Right lobe of liver (tissue), 6 donors: ENCODE results near the gene MFSD11. TPM values are rescaled to one million over a fixed set of nuclear protein-coding genes. Genes with fewer than 3 reads are reported as not detected.

Source experiments
- ATAC-seq, 4 donors: fragments of 200-7000 bp; cut with Tn5 transposase; one replicate each; pipeline ENCODE4 v1.9.1; 2020; ENCODE audit warnings: mild to moderate bottlenecking in 4 of 4, moderate library complexity in 4 of 4
- DNase-seq, 3 donors: peaks; one replicate each; pipeline ENCODE4 v3.0.0-alpha.2; 2020
- H3K27ac ChIP-seq, 3 donors: fragments of 200-600 bp; one replicate each; pipeline ENCODE4 v1.8.0; 2022
- H3K27me3 ChIP-seq, 2 donors: fragments of 200-600 bp; one replicate each; pipeline ENCODE4 v1.8.0; 2022
- H3K36me3 ChIP-seq, 4 donors: fragments of 200-600 bp; sonication (generic) in 1 of 4; one replicate each; pipeline versions ENCODE4 v1.5.1 to v1.8.0; 2017 to 2022; ENCODE audit warnings: control low read depth in 1 of 4
- H3K4me1 ChIP-seq, 4 donors: fragments of 200-600 bp; sonication (generic) in 1 of 4; one replicate each; pipeline versions ENCODE4 v1.5.1 to v1.8.0; 2017 to 2022; ENCODE audit warnings: control low read depth in 1 of 4
- H3K4me3 ChIP-seq, 3 donors: fragments of 200-600 bp; one replicate each; pipeline ENCODE4 v1.8.0; 2022
- H3K9me3 ChIP-seq, 4 donors: fragments of 200-600 bp; sonication (generic) in 1 of 4; one replicate each; pipeline versions ENCODE4 v1.5.1 to v1.8.0; 2017 to 2022; ENCODE audit warnings: control low read depth in 1 of 4
- CTCF ChIP-seq, 4 donors: fragments of 200-600 bp in 3 of 4; fragments of 450-650 bp in 1 of 4; IDR thresholded peaks; one replicate each; pipeline versions ENCODE4 v1.5.1 to v1.8.0; 2016 to 2022; ENCODE audit warnings: antibody characterized with exemption in 4 of 4, mild to moderate bottlenecking in 2 of 4
- POLR2A ChIP-seq: fragments of 450-650 bp; IDR thresholded peaks from one replicate; pipeline ENCODE4 v1.6.1; 2017; ENCODE audit warnings: antibody characterized with exemption, mild to moderate bottlenecking
- WGBS: methylation state at CpG from one replicate; pipeline ENCODE4 v1.1.6; 2018; ENCODE audit warnings: low coverage, low lambda C conversion rate; ENCODE audit not compliant: insufficient coverage; ENCODE audit errors: missing lambda C conversion rate; 5-methylcytosine and 5-hydroxymethylcytosine counted together
- intact Hi-C, 2 donors: fragments of 100-400 bp; cut with DNase I; formaldehyde crosslinking; loops; one replicate each; pipeline versions ENCODE4 v1.11.2 to v1.14.1; 2022
- total RNA-seq, 6 experiments: library from RNA; depleted of rRNA in 2 of 6; stranded (reverse); fragments of >200 nt in 2 of 6; fragmentation: NEBNext Ultra II Directional in 3 of 6; extraction: Animal tissue kit (Norgen Biotek cat#: 25700) in 3 of 6; gene quantifications; one replicate each; pipeline versions ENCODE4 v1.1.0 to v1.2.4, GENCODE V29; 2016 to 2023
- donor health status: DM: no; HTN: yes; CAD: no.
- donor health status: DM: no; HTN: no; CAD: no.
- donor health status: DM: no; HTN: no; CAD: no.
- donor health status: DM: no; HTN: yes; CAD: no.
- donor health status: DM: no; HTN: yes; CAD: no.

Gene MFSD11
- total RNA-seq, 6 experiments from 2014 or later: 8.5 to 16.3 (median 15.3) TPM

DNA sequence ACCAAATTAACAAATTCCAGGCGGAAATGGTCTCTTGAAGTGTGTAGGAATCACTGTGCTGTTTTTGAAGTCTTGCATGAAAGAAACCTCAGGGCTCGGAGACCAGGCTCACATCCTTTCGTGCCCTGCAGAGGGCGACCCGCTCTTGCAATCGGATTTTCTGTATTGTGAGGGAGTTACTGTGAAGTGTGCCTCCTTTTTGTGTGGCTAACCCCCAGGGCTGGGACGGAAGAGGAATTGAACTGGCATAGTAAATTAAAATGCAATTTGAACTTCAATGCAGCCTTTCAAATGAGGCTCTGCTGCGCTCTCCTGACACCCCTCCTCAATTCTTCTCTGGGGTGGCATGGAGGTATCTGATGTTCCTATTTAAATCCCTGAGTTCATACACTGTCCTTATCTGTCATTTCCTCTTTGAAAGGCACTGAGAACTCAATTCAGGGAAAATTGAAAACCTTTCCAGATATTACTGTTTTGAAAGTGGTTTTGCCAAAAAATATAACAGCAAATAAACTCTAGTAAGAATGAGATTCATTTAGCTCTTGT lies 78.7 kb downstream of the MFSD11 start:
- Histone ChIP-seq H3K4me1 (no peaks in the 10 kb centered on the region), H3K9me3 (no peaks in the 10 kb centered on the region), H3K4me3 (no peak overlapping the region), H3K27ac (no peak overlapping the region), H3K36me3 (no peaks in the 10 kb centered on the region), H3K27me3 (no peaks in the 10 kb centered on the region)
- no peak for TF ChIP-seq POLR2A
- peak in 3 of 4 donors; percentile 34 to 48 (median 45) for TF ChIP-seq CTCF (IDR thresholded peaks at IDR 0.05)
- DNase-seq: no peak
- intact Hi-C loops: no loop called here
- peak in 3 of 4 donors; percentile 36 to 44 (median 43) for ATAC-seq
- 3% methylated on average over 6 of the region's 8 CpGs for WGBS

GRCh38 chr17:76820039-76820438 lies 82.1 kb downstream of the MFSD11 start:
- intact Hi-C loops: no loop called here
- ATAC-seq: no peak

DNA sequence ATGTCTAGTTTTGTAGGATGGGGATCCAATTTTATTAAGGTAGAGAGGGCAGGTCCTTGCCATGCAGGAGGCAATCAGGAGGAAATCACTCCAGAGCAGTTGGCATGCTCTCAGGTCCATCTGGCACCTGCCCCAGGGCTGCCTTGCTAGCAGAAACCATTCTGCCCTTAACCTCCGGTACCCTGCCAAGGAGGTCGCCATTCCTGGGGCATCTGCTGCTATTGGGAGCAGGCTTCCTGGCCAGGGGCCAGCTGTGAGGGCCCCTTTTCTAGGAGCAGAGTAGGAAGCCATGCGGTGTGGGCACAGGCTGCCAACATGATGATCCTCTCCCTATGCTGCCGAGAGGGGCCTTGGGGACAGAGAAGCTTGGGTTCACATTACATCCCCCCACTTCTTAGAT lies 82.6 kb downstream of the MFSD11 start:
- intact Hi-C loops: no loop called here
- ATAC-seq (no peak), DNase-seq (peak in 1 of 3 donors; percentile 19)
- H3K9me3 ChIP-seq: no peaks in the 10 kb centered on the region
- H3K4me3 ChIP-seq: no peak overlapping the region
- WGBS: 80% methylated on average over 1 of the region's 4 CpGs
- TF ChIP-seq POLR2A (no peak), CTCF (IDR thresholded peaks at IDR 0.05) (no peak)
- H3K4me1 ChIP-seq: no peaks in the 10 kb centered on the region
- H3K36me3 ChIP-seq: no peaks in the 10 kb centered on the region
- no peaks in the 10 kb centered on the region for H3K27me3 ChIP-seq
- H3K27ac ChIP-seq: no peak overlapping the region

More at GRCh38 chr17:76820039-76820438, 82.1 kb downstream of the MFSD11 start:
- Histone ChIP-seq H3K4me1 (no peaks in the 10 kb centered on the region), H3K27ac (no peak overlapping the region), H3K4me3 (no peak overlapping the region), H3K36me3 (no peaks in the 10 kb centered on the region), H3K27me3 (no peaks in the 10 kb centered on the region), H3K9me3 (no peaks in the 10 kb centered on the region)
- no peak for DNase-seq
- no peak for TF ChIP-seq POLR2A
- no peak for TF ChIP-seq CTCF (IDR thresholded peaks at IDR 0.05)
- no CpG with 5 or more reads among the region's 1 CpG for WGBS

- Histone ChIP-seq H3K27me3 (no peaks in the 10 kb centered on the region), H3K27ac (no peak overlapping the region), H3K4me1 (no peaks in the 10 kb centered on the region), H3K4me3 (no peak overlapping the region), H3K9me3 (no peaks in the 10 kb centered on the region), H3K36me3 (no peaks in the 10 kb centered on the region)
- ATAC-seq (no peak), DNase-seq (no peak)
- no peak for TF ChIP-seq POLR2A
- TF ChIP-seq CTCF (IDR thresholded peaks at IDR 0.05): no peak
- 56% methylated on average over 3 of the region's 7 CpGs for WGBS
- intact Hi-C loops: no loop called here
These were observed 84.4 kb downstream of the MFSD11 start for GRCh38 chr17:76822184-76822778.
